WTC11 (cell line): ENCODE results near the gene DNASE2B. TPM values are rescaled to one million over a fixed set of nuclear protein-coding genes. Genes with fewer than 3 reads are reported as not detected.

Source experiments
- ATAC-seq: fragments of 200-7000 bp; cut with Tn5 transposase; 2 replicates; pipeline ENCODE4 v1.10.0; 2021; ENCODE audit warnings: mild to moderate bottlenecking, moderate library complexity
- CTCF ChIA-PET: fragments of 300-600 bp; sonication (Branson Sonifier 250); formaldehyde crosslinking; loops from one replicate; lab custom pipeline; 2021; ENCODE audit warnings: antibody characterized with exemption; lab: Charles Lee
- POLR2A ChIA-PET: fragments of 350-600 bp; sonication (Branson Sonifier 250); formaldehyde crosslinking; loops from one replicate; lab custom pipeline; 2021; ENCODE audit warnings: antibody characterized with exemption; lab: Charles Lee
- DNase-seq: peaks from one replicate; pipeline ENCODE4 v3.0.0; 2021; ENCODE audit warnings: low spot score
- H3K27ac Mint-ChIP-seq: 2 replicates; pipeline ENCODE4 v1.8.0; 2021; ENCODE audit warnings: mixed read lengths
- H3K27me3 Mint-ChIP-seq: 2 replicates; pipeline ENCODE4 v1.8.0; 2021; ENCODE audit warnings: low read depth, mild to moderate bottlenecking, moderate library complexity, mixed read lengths
- H3K36me3 Mint-ChIP-seq: 2 replicates; pipeline ENCODE4 v1.8.0; 2021; ENCODE audit warnings: mixed read lengths
- H3K4me1 Mint-ChIP-seq: 2 replicates; pipeline ENCODE4 v1.8.0; 2022; ENCODE audit warnings: mixed read lengths
- H3K4me3 Mint-ChIP-seq: 2 replicates; pipeline ENCODE4 v1.8.0; 2021; ENCODE audit warnings: mild to moderate bottlenecking, moderate library complexity, mixed read lengths
- H3K9me3 Mint-ChIP-seq: 2 replicates; pipeline ENCODE4 v1.8.0; 2021; ENCODE audit warnings: mixed read lengths
- ELF4 ChIP-seq: sonication (generic); formaldehyde crosslinking; IDR thresholded peaks from 2 replicates; pipeline ENCODE4 v1.8.1; 2022; ENCODE audit warnings: low read depth, mild to moderate bottlenecking, moderate library complexity, missing genetic modification reagents
- FOXP1 ChIP-seq: sonication (generic); formaldehyde crosslinking; IDR thresholded peaks from 2 replicates; pipeline ENCODE4 v1.8.0; 2022; ENCODE audit warnings: missing genetic modification reagents, mild to moderate bottlenecking, moderate library complexity, borderline replicate concordance
- GABPB1 ChIP-seq: sonication (generic); formaldehyde crosslinking; IDR thresholded peaks from 2 replicates; pipeline ENCODE4 v1.8.1; 2023; ENCODE audit warnings: mild to moderate bottlenecking, missing genetic modification reagents
- MXD4 ChIP-seq: fragments of 250-450 bp; sonication (Bioruptor Pico); IDR thresholded peaks from 2 replicates; pipeline ENCODE4 v1.8.0; 2021; ENCODE audit warnings: mild to moderate bottlenecking, moderate library complexity, borderline replicate concordance
- NR1H2 ChIP-seq: sonication (generic); formaldehyde crosslinking; IDR thresholded peaks from 2 replicates; pipeline ENCODE4 v1.9.0; 2021; ENCODE audit warnings: mild to moderate bottlenecking, moderate library complexity, missing genetic modification reagents
- PRRX2 ChIP-seq: fragments of 250-450 bp; sonication (Bioruptor Pico); IDR thresholded peaks from 2 replicates; pipeline ENCODE4 v1.8.0; 2021; ENCODE audit warnings: mild to moderate bottlenecking
- RELA ChIP-seq: sonication (generic); formaldehyde crosslinking; IDR thresholded peaks from 2 replicates; pipeline ENCODE4 v1.8.1; 2022; ENCODE audit warnings: missing genetic modification reagents, mild to moderate bottlenecking, borderline replicate concordance
- SMAD3 ChIP-seq: sonication (generic); formaldehyde crosslinking; IDR thresholded peaks from 2 replicates; pipeline ENCODE4 v1.8.0; 2022; ENCODE audit warnings: missing genetic modification reagents, mild to moderate bottlenecking, borderline replicate concordance
- TP53 ChIP-seq: sonication (generic); formaldehyde crosslinking; IDR thresholded peaks from 2 replicates; pipeline ENCODE4 v1.8.1; 2023; ENCODE audit warnings: mild to moderate bottlenecking, missing genetic modification reagents
- ZNF219 ChIP-seq: sonication (generic); formaldehyde crosslinking; IDR thresholded peaks from 2 replicates; pipeline ENCODE4 v1.8.0; 2023; ENCODE audit warnings: missing genetic modification reagents, mild to moderate bottlenecking, borderline replicate concordance
- total RNA-seq: library from RNA; stranded (reverse); gene quantifications from 3 replicates; pipeline ENCODE4 v1.2.3, GENCODE V29; 2021
- TF ChIP-seq, protein P1 (sequence below): sonication (generic); formaldehyde crosslinking; IDR thresholded peaks from 2 replicates; pipeline ENCODE4 v1.8.0; 2022; ENCODE audit warnings: mild to moderate bottlenecking, missing genetic modification reagents
- TF ChIP-seq, protein P2 (sequence below): sonication (generic); formaldehyde crosslinking; IDR thresholded peaks from 2 replicates; pipeline ENCODE4 v1.8.1; 2022; ENCODE audit warnings: mild to moderate bottlenecking, missing genetic modification reagents, moderate library complexity, borderline replicate concordance
- TF ChIP-seq, protein P3 (sequence below): sonication (generic); formaldehyde crosslinking; IDR thresholded peaks from 2 replicates; pipeline ENCODE4 v1.8.0; 2023; ENCODE audit warnings: missing genetic modification reagents, mild to moderate bottlenecking, borderline replicate concordance
- TF ChIP-seq, protein P4 (sequence below): sonication (generic); formaldehyde crosslinking; IDR thresholded peaks from 2 replicates; pipeline ENCODE4 v1.8.1; 2022; ENCODE audit warnings: mild to moderate bottlenecking, moderate library complexity, missing genetic modification reagents
- TF ChIP-seq, protein P5 (sequence below): sonication (generic); formaldehyde crosslinking; IDR thresholded peaks from 2 replicates; pipeline ENCODE4 v1.8.1; 2023; ENCODE audit warnings: mild to moderate bottlenecking, missing genetic modification reagents, moderate library complexity
- TF ChIP-seq, protein P6 (sequence below): fragments of 200-600 bp; IDR thresholded peaks from 2 replicates; pipeline ENCODE4 v1.8.0; 2022; ENCODE audit warnings: antibody characterized with exemption

Gene DNASE2B
- total RNA-seq, 1 experiment from 2014 or later, result 0.15 TPM

DNA sequence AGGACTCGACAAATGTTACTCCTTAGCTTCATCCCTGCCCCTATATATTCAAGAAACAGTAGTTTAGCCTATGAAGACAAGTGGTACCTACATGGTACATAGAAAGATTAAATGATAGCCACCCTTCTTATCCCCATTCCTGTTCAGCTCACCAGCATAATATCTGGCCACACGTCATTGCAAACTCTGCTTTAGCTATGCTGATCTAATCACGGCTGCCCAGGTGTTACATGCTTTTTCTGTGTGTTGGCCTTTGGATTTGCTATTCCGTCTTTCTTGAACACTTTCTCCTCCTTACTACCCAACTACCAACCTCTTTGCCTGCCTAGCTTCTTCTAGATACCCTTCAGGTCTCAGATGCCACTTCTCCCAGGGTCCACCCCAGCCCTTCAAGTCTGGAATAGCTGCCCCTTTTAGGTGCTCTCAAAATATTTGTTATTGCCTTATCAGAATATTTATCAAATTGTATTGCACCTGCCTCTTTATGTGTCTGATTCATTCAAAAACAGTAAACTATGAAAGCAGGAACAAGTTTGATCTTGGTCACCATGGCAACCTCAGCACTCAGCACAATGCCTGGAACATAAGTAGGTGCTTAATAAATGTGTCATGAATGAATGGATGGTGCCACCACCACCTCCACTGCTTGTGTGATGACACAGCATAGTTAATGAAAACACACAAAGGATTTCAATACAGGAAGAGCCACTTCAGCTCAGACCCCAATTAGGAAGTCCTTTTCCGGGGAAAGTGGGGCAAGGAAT is 11.4 kb upstream of the DNASE2B start:
- H3K4me1 Mint-ChIP-seq, result peaks cover 20% of the 10 kb centered on the region
- no peaks in the 10 kb centered on the region for H3K27me3 Mint-ChIP-seq
- CTCF ChIA-PET, result interaction anchor here (0.7 to 1.5 kb wide), 2 partner anchors 93 to 234 kb away, joined by 3 read pairs; no protein-coding TSS in a partner anchor
- H3K36me3 Mint-ChIP-seq, result no peaks in the 10 kb centered on the region
- no peak overlapping the region for H3K4me3 Mint-ChIP-seq
- H3K9me3 Mint-ChIP-seq, result no peaks in the 10 kb centered on the region
- no peak overlapping the region for H3K27ac Mint-ChIP-seq
- DNase-seq, result no peak
- ATAC-seq, result no peak
- TF ChIP-seq, protein P1, sequence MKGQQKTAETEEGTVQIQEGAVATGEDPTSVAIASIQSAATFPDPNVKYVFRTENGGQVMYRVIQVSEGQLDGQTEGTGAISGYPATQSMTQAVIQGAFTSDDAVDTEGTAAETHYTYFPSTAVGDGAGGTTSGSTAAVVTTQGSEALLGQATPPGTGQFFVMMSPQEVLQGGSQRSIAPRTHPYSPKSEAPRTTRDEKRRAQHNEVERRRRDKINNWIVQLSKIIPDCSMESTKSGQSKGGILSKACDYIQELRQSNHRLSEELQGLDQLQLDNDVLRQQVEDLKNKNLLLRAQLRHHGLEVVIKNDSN (CRISPR knock-in tag), result no peak
- TF ChIP-seq ZNF219 (CRISPR knock-in tag), result no peak
- TF ChIP-seq PRRX2 (CRISPR knock-in tag), result no peak
- TF ChIP-seq, protein P2, sequence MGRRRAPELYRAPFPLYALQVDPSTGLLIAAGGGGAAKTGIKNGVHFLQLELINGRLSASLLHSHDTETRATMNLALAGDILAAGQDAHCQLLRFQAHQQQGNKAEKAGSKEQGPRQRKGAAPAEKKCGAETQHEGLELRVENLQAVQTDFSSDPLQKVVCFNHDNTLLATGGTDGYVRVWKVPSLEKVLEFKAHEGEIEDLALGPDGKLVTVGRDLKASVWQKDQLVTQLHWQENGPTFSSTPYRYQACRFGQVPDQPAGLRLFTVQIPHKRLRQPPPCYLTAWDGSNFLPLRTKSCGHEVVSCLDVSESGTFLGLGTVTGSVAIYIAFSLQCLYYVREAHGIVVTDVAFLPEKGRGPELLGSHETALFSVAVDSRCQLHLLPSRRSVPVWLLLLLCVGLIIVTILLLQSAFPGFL, result no peak
- no peak for TF ChIP-seq NR1H2 (CRISPR knock-in tag)
- no peak for TF ChIP-seq SMAD3
- TF ChIP-seq FOXP1 (CRISPR knock-in tag), result no peak
- no peak for TF ChIP-seq TP53 (CRISPR knock-in tag)
- no peak for TF ChIP-seq MXD4
- TF ChIP-seq GABPB1 (CRISPR knock-in tag), result no peak
- TF ChIP-seq, protein P3, sequence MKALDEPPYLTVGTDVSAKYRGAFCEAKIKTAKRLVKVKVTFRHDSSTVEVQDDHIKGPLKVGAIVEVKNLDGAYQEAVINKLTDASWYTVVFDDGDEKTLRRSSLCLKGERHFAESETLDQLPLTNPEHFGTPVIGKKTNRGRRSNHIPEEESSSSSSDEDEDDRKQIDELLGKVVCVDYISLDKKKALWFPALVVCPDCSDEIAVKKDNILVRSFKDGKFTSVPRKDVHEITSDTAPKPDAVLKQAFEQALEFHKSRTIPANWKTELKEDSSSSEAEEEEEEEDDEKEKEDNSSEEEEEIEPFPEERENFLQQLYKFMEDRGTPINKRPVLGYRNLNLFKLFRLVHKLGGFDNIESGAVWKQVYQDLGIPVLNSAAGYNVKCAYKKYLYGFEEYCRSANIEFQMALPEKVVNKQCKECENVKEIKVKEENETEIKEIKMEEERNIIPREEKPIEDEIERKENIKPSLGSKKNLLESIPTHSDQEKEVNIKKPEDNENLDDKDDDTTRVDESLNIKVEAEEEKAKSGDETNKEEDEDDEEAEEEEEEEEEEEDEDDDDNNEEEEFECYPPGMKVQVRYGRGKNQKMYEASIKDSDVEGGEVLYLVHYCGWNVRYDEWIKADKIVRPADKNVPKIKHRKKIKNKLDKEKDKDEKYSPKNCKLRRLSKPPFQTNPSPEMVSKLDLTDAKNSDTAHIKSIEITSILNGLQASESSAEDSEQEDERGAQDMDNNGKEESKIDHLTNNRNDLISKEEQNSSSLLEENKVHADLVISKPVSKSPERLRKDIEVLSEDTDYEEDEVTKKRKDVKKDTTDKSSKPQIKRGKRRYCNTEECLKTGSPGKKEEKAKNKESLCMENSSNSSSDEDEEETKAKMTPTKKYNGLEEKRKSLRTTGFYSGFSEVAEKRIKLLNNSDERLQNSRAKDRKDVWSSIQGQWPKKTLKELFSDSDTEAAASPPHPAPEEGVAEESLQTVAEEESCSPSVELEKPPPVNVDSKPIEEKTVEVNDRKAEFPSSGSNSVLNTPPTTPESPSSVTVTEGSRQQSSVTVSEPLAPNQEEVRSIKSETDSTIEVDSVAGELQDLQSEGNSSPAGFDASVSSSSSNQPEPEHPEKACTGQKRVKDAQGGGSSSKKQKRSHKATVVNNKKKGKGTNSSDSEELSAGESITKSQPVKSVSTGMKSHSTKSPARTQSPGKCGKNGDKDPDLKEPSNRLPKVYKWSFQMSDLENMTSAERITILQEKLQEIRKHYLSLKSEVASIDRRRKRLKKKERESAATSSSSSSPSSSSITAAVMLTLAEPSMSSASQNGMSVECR, result no peak
- TF ChIP-seq ELF4 (CRISPR knock-in tag), result no peak
- POLR2A ChIA-PET, result no interaction called here

DNA sequence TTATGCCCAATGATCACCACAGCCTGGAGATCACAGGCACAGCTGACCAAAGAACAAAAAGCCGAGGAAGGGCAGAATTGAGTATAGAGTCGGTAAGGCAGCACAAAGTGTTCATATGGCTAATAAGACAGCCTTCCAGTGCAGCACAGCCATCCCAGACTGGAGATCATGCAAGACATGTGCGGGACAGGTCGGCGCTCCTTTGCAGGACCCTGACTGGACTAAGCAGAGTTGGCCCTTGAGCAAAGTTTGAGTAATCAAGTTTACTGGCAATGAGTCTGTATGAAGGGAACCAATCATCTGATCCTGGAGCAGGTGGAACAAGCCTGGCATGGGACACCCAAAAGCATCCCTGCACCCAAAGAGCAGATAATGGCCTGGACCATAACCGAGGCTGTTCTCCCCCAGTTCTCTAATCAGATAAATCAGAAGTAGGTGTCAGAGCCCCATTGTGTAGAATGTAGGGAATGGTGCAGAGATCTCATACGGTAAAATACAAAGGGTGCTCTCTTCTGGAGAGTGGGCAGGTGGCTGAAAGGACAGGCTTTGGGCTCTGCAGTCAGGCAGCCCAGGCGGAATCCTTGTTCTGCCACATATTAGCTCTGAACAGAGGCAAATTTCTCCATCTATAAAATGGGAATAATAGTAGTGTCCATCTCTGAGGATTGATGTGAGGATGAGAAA is 10.7 kb upstream of the DNASE2B start:
- no peak overlapping the region for H3K4me3 Mint-ChIP-seq
- DNase-seq (peak; percentile 16), ATAC-seq (peak; percentile 97)
- POLR2A ChIA-PET, result no interaction called here
- no peaks in the 10 kb centered on the region for H3K9me3 Mint-ChIP-seq
- no peaks in the 10 kb centered on the region for H3K27me3 Mint-ChIP-seq
- H3K27ac Mint-ChIP-seq, result no peak overlapping the region
- CTCF ChIA-PET, result interaction anchor here (1.5 kb wide), 1 partner anchor 233 kb away, joined by 3 read pairs; no protein-coding TSS in a partner anchor
- no peaks in the 10 kb centered on the region for H3K36me3 Mint-ChIP-seq
- peaks cover 18% of the 10 kb centered on the region for H3K4me1 Mint-ChIP-seq
- TF ChIP-seq, protein P4, sequence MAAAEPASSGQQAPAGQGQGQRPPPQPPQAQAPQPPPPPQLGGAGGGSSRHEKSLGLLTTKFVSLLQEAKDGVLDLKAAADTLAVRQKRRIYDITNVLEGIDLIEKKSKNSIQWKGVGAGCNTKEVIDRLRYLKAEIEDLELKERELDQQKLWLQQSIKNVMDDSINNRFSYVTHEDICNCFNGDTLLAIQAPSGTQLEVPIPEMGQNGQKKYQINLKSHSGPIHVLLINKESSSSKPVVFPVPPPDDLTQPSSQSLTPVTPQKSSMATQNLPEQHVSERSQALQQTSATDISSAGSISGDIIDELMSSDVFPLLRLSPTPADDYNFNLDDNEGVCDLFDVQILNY (CRISPR knock-in tag), result no peak
- TF ChIP-seq RELA (CRISPR knock-in tag), result no peak
- TF ChIP-seq, protein P5, sequence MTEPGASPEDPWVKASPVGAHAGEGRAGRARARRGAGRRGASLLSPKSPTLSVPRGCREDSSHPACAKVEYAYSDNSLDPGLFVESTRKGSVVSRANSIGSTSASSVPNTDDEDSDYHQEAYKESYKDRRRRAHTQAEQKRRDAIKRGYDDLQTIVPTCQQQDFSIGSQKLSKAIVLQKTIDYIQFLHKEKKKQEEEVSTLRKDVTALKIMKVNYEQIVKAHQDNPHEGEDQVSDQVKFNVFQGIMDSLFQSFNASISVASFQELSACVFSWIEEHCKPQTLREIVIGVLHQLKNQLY (CRISPR knock-in tag), result no peak
- TF ChIP-seq, protein P6, sequence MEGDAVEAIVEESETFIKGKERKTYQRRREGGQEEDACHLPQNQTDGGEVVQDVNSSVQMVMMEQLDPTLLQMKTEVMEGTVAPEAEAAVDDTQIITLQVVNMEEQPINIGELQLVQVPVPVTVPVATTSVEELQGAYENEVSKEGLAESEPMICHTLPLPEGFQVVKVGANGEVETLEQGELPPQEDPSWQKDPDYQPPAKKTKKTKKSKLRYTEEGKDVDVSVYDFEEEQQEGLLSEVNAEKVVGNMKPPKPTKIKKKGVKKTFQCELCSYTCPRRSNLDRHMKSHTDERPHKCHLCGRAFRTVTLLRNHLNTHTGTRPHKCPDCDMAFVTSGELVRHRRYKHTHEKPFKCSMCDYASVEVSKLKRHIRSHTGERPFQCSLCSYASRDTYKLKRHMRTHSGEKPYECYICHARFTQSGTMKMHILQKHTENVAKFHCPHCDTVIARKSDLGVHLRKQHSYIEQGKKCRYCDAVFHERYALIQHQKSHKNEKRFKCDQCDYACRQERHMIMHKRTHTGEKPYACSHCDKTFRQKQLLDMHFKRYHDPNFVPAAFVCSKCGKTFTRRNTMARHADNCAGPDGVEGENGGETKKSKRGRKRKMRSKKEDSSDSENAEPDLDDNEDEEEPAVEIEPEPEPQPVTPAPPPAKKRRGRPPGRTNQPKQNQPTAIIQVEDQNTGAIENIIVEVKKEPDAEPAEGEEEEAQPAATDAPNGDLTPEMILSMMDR, result peak; percentile 45; the same call in 1 of the 2 replicates
